ENCODE results near the gene NUBPL.

DNA sequence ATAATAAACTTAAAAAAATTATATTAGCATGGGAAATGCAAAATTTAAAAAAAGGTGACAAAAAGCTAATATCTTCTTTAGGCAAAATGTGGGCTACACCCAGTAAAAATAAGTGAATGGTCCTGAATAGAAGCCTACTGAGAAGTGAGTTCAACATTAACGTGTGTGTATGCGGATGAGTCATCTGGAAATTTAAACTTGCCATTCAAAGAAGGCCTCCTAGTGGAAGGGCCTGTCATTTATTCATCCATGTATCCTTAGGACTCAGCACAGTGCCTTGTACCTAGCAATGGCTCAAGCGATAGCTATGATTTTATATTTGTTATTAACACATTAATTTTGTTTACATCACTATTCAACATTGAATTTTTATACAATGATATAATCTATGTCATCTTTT lies 226.2 kb downstream of the NUBPL start:
- peak; percentile 15 to 33 (median 16) for TF ChIP-seq CTCF (optimal IDR thresholded peaks at IDR 0.05 in 1 of 3, IDR thresholded peaks at IDR 0.05 in 1 of 3, conservative IDR thresholded peaks at IDR 0.05 in 1 of 3; ENCODE audit: extremely low read depth in 1 of 3, insufficient read depth in 2 of 3, low read length in 3 of 3)
- TF ChIP-seq EZH2 (IDR thresholded peaks at IDR 0.05; ENCODE audit: low read length) = no peak
